ENCODE results near the gene GORAB. TPM values are rescaled to one million over a fixed set of nuclear protein-coding genes. Genes with fewer than 3 reads are reported as not detected.

The GORAB gene
- total RNA-seq, 2 experiments from 2014 or later, result 23.0 to 26.6 TPM

GRCh38 chr1:170555370-170555769 is 23.4 kb downstream of the GORAB start:
- Mint-ChIP-seq H3K4me3 (no peak overlapping the region), H3K27me3 (no peaks in the 10 kb centered on the region), H3K27ac (no peak overlapping the region), H3K9me3 (peaks cover 8% of the 10 kb centered on the region), H3K4me1 (ENCODE audit: low read depth) (no peaks in the 10 kb centered on the region), H3K36me3 (ENCODE audit: low read depth) (peaks cover 36% of the 10 kb centered on the region)
- intact Hi-C loops (cut with DNase I, micrococcal nuclease), result no loop called here
- no peak for DNase-seq
- no peak overlapping the region for H3K27ac ChIP-seq (ENCODE audit: low read depth in 1 of 2, low read length in 2 of 2)
- peaks cover 32% of the 10 kb centered on the region for H3K36me3 ChIP-seq (ENCODE audit: insufficient read depth, low read length)
- TF ChIP-seq, protein P1, sequence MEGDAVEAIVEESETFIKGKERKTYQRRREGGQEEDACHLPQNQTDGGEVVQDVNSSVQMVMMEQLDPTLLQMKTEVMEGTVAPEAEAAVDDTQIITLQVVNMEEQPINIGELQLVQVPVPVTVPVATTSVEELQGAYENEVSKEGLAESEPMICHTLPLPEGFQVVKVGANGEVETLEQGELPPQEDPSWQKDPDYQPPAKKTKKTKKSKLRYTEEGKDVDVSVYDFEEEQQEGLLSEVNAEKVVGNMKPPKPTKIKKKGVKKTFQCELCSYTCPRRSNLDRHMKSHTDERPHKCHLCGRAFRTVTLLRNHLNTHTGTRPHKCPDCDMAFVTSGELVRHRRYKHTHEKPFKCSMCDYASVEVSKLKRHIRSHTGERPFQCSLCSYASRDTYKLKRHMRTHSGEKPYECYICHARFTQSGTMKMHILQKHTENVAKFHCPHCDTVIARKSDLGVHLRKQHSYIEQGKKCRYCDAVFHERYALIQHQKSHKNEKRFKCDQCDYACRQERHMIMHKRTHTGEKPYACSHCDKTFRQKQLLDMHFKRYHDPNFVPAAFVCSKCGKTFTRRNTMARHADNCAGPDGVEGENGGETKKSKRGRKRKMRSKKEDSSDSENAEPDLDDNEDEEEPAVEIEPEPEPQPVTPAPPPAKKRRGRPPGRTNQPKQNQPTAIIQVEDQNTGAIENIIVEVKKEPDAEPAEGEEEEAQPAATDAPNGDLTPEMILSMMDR (IDR thresholded peaks at IDR 0.05), result no peak
- H3K4me1 ChIP-seq (ENCODE audit: insufficient read depth, low read length), result no peaks in the 10 kb centered on the region
- no peak for ATAC-seq (ENCODE audit: poor library complexity)
- POLR2A ChIA-PET, result no interaction called here
- H3K4me3 ChIP-seq (ENCODE audit: low read length), result no peak overlapping the region
- no peaks in the 10 kb centered on the region for H3K27me3 ChIP-seq (ENCODE audit: control insufficient read depth in 1 of 2, insufficient read depth in 2 of 2, low read length in 2 of 2)
- no peaks in the 10 kb centered on the region for H3K9me3 ChIP-seq (ENCODE audit: control insufficient read depth in 1 of 2, insufficient read depth in 1 of 2, low read length in 2 of 2)
- CTCF ChIA-PET, result no interaction called here

DNA sequence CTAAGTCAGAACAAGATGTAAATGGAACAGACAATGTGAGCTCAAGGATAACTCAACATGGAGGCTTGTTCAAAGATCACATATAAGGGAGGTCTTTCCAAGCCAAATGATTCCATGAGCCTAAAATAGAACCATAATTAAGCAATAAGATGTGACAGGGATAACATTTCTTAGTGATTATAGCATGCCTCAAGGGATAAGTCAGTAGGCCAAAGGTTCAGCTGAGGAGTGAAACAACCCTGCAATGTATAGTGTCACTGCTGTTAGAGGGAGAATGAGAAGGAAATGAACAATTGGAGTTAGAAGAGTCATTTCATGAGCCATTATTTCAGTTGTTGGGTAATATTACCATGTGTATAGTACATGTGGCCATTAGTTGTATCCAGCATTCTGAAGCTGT is 25.0 kb downstream of the GORAB start:
- no peaks in the 10 kb centered on the region for H3K9me3 ChIP-seq (ENCODE audit: control insufficient read depth in 1 of 2, insufficient read depth in 1 of 2, low read length in 2 of 2)
- CTCF ChIA-PET, result no interaction called here
- H3K4me1 ChIP-seq (ENCODE audit: insufficient read depth, low read length), result no peaks in the 10 kb centered on the region
- no peak overlapping the region for H3K4me3 ChIP-seq (ENCODE audit: low read length)
- Mint-ChIP-seq H3K36me3 (ENCODE audit: low read depth) (peaks cover 21% of the 10 kb centered on the region), H3K27ac (no peak overlapping the region), H3K9me3 (peaks cover 11% of the 10 kb centered on the region), H3K4me1 (ENCODE audit: low read depth) (no peaks in the 10 kb centered on the region), H3K4me3 (no peak overlapping the region), H3K27me3 (no peaks in the 10 kb centered on the region)
- DNase-seq, result no peak
- intact Hi-C loops (cut with DNase I, micrococcal nuclease), result no loop called here
- H3K27ac ChIP-seq (ENCODE audit: low read depth in 1 of 2, low read length in 2 of 2), result no peak overlapping the region
- H3K36me3 ChIP-seq (ENCODE audit: insufficient read depth, low read length), result peaks cover 18% of the 10 kb centered on the region
- H3K27me3 ChIP-seq (ENCODE audit: control insufficient read depth in 1 of 2, insufficient read depth in 2 of 2, low read length in 2 of 2), result no peaks in the 10 kb centered on the region
- ATAC-seq (ENCODE audit: poor library complexity), result no peak
- TF ChIP-seq, protein P1 (IDR thresholded peaks at IDR 0.05), result no peak
- POLR2A ChIA-PET, result no interaction called here

DNA sequence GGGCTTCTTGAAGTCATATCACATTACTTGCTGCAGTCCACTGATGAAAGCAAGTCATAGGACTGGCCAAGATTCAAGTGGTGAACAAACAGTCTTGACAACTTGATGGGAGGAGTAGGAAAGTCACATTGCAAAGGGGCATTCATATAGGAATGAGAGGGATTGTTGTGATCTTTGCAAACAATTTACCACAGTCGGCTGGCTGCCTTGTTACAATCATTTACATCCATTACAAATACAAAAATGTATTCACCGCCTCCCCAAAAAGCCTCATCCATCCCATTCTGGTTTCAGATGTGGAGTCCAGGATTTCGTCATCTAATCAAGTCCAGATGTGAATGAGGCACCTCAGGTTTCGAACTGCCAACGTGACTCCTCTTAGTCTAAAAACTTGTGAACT is 26.8 kb downstream of the GORAB start:
- CTCF ChIA-PET, result no interaction called here
- Mint-ChIP-seq H3K4me3 (no peak overlapping the region), H3K27ac (no peak overlapping the region), H3K36me3 (ENCODE audit: low read depth) (peaks cover 15% of the 10 kb centered on the region), H3K9me3 (peaks cover 11% of the 10 kb centered on the region), H3K27me3 (no peaks in the 10 kb centered on the region), H3K4me1 (ENCODE audit: low read depth) (peaks cover 10% of the 10 kb centered on the region)
- Histone ChIP-seq H3K36me3 (ENCODE audit: insufficient read depth, low read length) (peaks cover 2% of the 10 kb centered on the region), H3K4me3 (ENCODE audit: low read length) (no peak overlapping the region), H3K27ac (ENCODE audit: low read depth in 1 of 2, low read length in 2 of 2) (no peak overlapping the region), H3K9me3 (ENCODE audit: control insufficient read depth in 1 of 2, insufficient read depth in 1 of 2, low read length in 2 of 2) (no peaks in the 10 kb centered on the region), H3K4me1 (ENCODE audit: insufficient read depth, low read length) (peaks cover 4% of the 10 kb centered on the region), H3K27me3 (ENCODE audit: control insufficient read depth in 1 of 2, insufficient read depth in 2 of 2, low read length in 2 of 2) (no peaks in the 10 kb centered on the region)
- DNase-seq, result no peak
- intact Hi-C loops (cut with DNase I, micrococcal nuclease), result no loop called here
- TF ChIP-seq, protein P1 (IDR thresholded peaks at IDR 0.05), result no peak
- POLR2A ChIA-PET, result no interaction called here
- no peak for ATAC-seq (ENCODE audit: poor library complexity)

Measured in CD4-positive, alpha-beta T cell (primary cell).